Glutamatergic neuron (in vitro differentiated cells): Measurements from ENCODE around the gene KCNMA1. TPM values are rescaled to one million over a fixed set of nuclear protein-coding genes. Genes with fewer than 3 reads are reported as not detected.

Source experiments
- DNase-seq: peaks from one replicate; pipeline ENCODE4 v3.0.0; 2022
- H3K27ac Mint-ChIP-seq: one replicate; pipeline ENCODE4 v1.8.0; 2020; ENCODE audit warnings: mild to moderate bottlenecking, mixed read lengths, inconsistent platforms; ENCODE audit not compliant: unreplicated experiment
- H3K27me3 Mint-ChIP-seq: one replicate; pipeline ENCODE4 v1.8.0; 2020; ENCODE audit warnings: mild to moderate bottlenecking, moderate library complexity, mixed read lengths, inconsistent platforms; ENCODE audit not compliant: unreplicated experiment
- H3K36me3 Mint-ChIP-seq: one replicate; pipeline ENCODE4 v1.8.0; 2020; ENCODE audit warnings: mild to moderate bottlenecking, mixed read lengths, inconsistent platforms; ENCODE audit not compliant: unreplicated experiment
- H3K4me1 Mint-ChIP-seq: one replicate; pipeline ENCODE4 v1.8.0; 2020; ENCODE audit warnings: mild to moderate bottlenecking, low read depth, mixed read lengths, inconsistent platforms; ENCODE audit not compliant: unreplicated experiment
- H3K4me3 Mint-ChIP-seq: one replicate; pipeline ENCODE4 v1.8.0; 2020; ENCODE audit warnings: mild to moderate bottlenecking, mixed read lengths, inconsistent platforms; ENCODE audit not compliant: unreplicated experiment
- H3K9me3 Mint-ChIP-seq: one replicate; pipeline ENCODE4 v1.8.0; 2020; ENCODE audit warnings: mild to moderate bottlenecking, moderate library complexity, mixed read lengths, inconsistent platforms; ENCODE audit not compliant: unreplicated experiment
- CTCF ChIP-seq: fragments of 200-600 bp; sonication (generic); IDR thresholded peaks from one replicate; pipeline ENCODE4 v1.5.0; 2021; ENCODE audit not compliant: partially characterized antibody, unreplicated experiment
- total RNA-seq: library from RNA; stranded (reverse); fragmentation: NEBNext Ultra II Directional; extraction: Animal tissue kit (Norgen Biotek cat#: 25700); gene quantifications from one replicate; pipeline ENCODE4 v1.2.1, GENCODE V29; 2021; ENCODE audit not compliant: unreplicated experiment

KCNMA1 gene
- total RNA-seq, 1 donor from 2014 or later: 3.2 TPM

GRCh38 chr10:77195101-77195500 lies 442.5 kb downstream of the KCNMA1 start:
- Mint-ChIP-seq H3K9me3 (no peaks in the 10 kb centered on the region), H3K27ac (no peak overlapping the region), H3K36me3 (no peaks in the 10 kb centered on the region), H3K27me3 (no peaks in the 10 kb centered on the region), H3K4me3 (no peak overlapping the region), H3K4me1 (no peaks in the 10 kb centered on the region)
- no peak for DNase-seq
- TF ChIP-seq CTCF: no peak

- DNase-seq: no peak
- TF ChIP-seq CTCF: no peak
- Mint-ChIP-seq H3K4me3 (no peak overlapping the region), H3K4me1 (no peaks in the 10 kb centered on the region), H3K36me3 (no peaks in the 10 kb centered on the region), H3K9me3 (no peaks in the 10 kb centered on the region), H3K27ac (no peak overlapping the region), H3K27me3 (no peaks in the 10 kb centered on the region)
Observed at GRCh38 chr10:77193001-77193400, 444.6 kb downstream of the KCNMA1 start.

DNA sequence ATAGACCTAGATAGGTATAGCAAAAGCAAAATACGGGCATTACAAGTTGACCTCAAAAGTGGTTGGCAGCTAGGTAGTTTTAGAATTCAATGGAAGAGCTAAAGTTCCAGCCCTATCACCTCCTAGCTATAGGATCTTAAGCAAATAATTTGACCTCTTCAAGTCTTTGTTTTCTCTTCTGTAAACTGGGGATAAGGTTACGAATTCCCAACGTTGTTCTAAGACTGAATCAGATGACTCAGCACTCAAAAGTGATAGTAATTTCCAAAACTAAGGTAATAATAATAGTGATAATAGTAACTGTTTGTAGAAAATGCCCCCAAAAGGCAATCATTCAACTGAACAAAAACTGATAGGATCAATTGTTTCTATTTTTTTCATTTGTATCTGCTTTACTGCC lies 445.2 kb downstream of the KCNMA1 start:
- no peaks in the 10 kb centered on the region for H3K4me1 Mint-ChIP-seq
- no peak overlapping the region for H3K27ac Mint-ChIP-seq
- no peaks in the 10 kb centered on the region for H3K27me3 Mint-ChIP-seq
- no peak for TF ChIP-seq CTCF
- no peak for DNase-seq
- H3K36me3 Mint-ChIP-seq: no peaks in the 10 kb centered on the region
- no peaks in the 10 kb centered on the region for H3K9me3 Mint-ChIP-seq
- H3K4me3 Mint-ChIP-seq: no peak overlapping the region

- Mint-ChIP-seq H3K4me3 (no peak overlapping the region), H3K36me3 (no peaks in the 10 kb centered on the region), H3K27ac (no peak overlapping the region), H3K4me1 (no peaks in the 10 kb centered on the region), H3K27me3 (no peaks in the 10 kb centered on the region), H3K9me3 (no peaks in the 10 kb centered on the region)
- TF ChIP-seq CTCF: no peak
- DNase-seq: no peak
Observed at GRCh38 chr10:77191324-77192049, 446.1 kb downstream of the KCNMA1 start.

DNA sequence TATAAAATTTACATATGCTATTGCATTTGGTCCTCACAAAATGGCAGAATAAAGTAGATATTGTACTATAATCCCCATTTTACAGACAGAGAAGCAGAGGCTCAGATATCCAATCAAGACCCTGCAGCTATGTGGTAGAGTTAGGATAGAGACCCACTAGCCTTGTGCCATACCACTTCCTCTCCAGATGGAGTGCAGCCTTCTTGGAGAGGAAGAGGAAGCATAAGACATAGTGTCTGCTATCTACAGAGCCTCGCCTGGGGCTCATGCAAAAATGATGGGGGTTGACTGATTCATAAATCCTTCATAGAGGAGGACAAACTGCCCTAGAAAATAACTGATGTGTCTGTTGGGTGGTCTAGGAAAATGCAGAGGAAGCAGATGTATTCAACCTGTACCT lies 447.3 kb downstream of the KCNMA1 start:
- H3K9me3 Mint-ChIP-seq: no peaks in the 10 kb centered on the region
- H3K27ac Mint-ChIP-seq: no peak overlapping the region
- H3K4me3 Mint-ChIP-seq: no peak overlapping the region
- DNase-seq: no peak
- no peak for TF ChIP-seq CTCF
- H3K36me3 Mint-ChIP-seq: no peaks in the 10 kb centered on the region
- H3K4me1 Mint-ChIP-seq: no peaks in the 10 kb centered on the region
- H3K27me3 Mint-ChIP-seq: no peaks in the 10 kb centered on the region
